SU-DHL-6 (cell line): ENCODE results near the gene UBE2E2.

Source experiments
- H2AFZ ChIP-seq: fragments of 200-600 bp; sonication (generic); 2 replicates; pipeline ENCODE4 v1.6.1; 2014; ENCODE audit warnings: low read depth, mild to moderate bottlenecking, moderate library complexity, mixed read lengths, antibody characterized with exemption, low read length; ENCODE audit not compliant: severe bottlenecking
- H3F3A ChIP-seq: fragments of 200-600 bp; shearing (Covaris generic); 2 replicates; pipeline ENCODE4 v1.6.0; 2016; ENCODE audit warnings: antibody characterized with exemption, mild to moderate bottlenecking; ENCODE audit not compliant: insufficient read depth
- H3K27ac ChIP-seq: fragments of 200-600 bp; sonication (generic); 2 replicates; pipeline ENCODE4 v1.5.1; 2016; ENCODE audit warnings: low read depth, mild to moderate bottlenecking, low read length, moderate library complexity, mixed read lengths
- H3K27me3 ChIP-seq: fragments of 200-600 bp; sonication (generic), shearing (Covaris generic); 2 replicates; pipeline ENCODE4 v1.6.0; 2014; ENCODE audit warnings: mild to moderate bottlenecking, low read length
- H3K36me3 ChIP-seq: fragments of 200-600 bp; sonication (generic); 2 replicates; pipeline ENCODE4 v1.6.1; 2014; ENCODE audit warnings: mild to moderate bottlenecking, low read length, mixed read lengths
- H3K4me2 ChIP-seq: fragments of 300-600, 200-600 bp; shearing (Covaris generic), sonication (generic); 2 replicates; pipeline ENCODE4 v1.6.0; 2014; ENCODE audit warnings: low read length, low read depth, mild to moderate bottlenecking; ENCODE audit not compliant: poor library complexity, severe bottlenecking
- H3K4me3 ChIP-seq: fragments of 200-600 bp; sonication (generic); 2 replicates; pipeline ENCODE4 v1.5.1; 2014; ENCODE audit warnings: antibody characterized with exemption, low read length, mild to moderate bottlenecking, mixed read lengths; ENCODE audit not compliant: insufficient read depth, poor library complexity, severe bottlenecking
- H3K79me2 ChIP-seq: fragments of 200-600 bp; sonication (generic); 2 replicates; pipeline ENCODE4 v1.6.1; 2014; ENCODE audit warnings: mild to moderate bottlenecking, low read length, moderate library complexity; ENCODE audit not compliant: insufficient read depth
- H3K9ac ChIP-seq: fragments of 200-600 bp; sonication (generic); 2 replicates; pipeline ENCODE4 v1.7.0; 2014; ENCODE audit warnings: mild to moderate bottlenecking, low read length
- H3K9me2 ChIP-seq: fragments of 200-600 bp; sonication (generic); replicated peaks from 2 replicates; pipeline ENCODE4 v1.6.1; 2014; ENCODE audit warnings: low read length; ENCODE audit not compliant: insufficient read depth
- H3K9me3 ChIP-seq: fragments of 200-600 bp; sonication (generic); 2 replicates; pipeline ENCODE4 v1.6.1; 2014; ENCODE audit warnings: low read length, mixed read lengths; ENCODE audit not compliant: insufficient read depth
- H4K20me1 ChIP-seq: fragments of 200-600 bp; sonication (generic); 2 replicates; pipeline ENCODE4 v1.6.1; 2014; ENCODE audit warnings: low read depth, mild to moderate bottlenecking, antibody characterized with exemption, low read length, moderate library complexity, mixed read lengths
- CTCF ChIP-seq: fragments of 200-600 bp; sonication (generic); IDR thresholded peaks from one replicate; pipeline ENCODE4 v1.5.1; 2017; ENCODE audit warnings: antibody characterized with exemption, mild to moderate bottlenecking, low read length, moderate library complexity; ENCODE audit not compliant: insufficient read depth, poor library complexity, severe bottlenecking
- EZH2phosphoT487 ChIP-seq: fragments of 200-600 bp; sonication (generic), shearing (Covaris generic); conservative IDR thresholded peaks from 2 replicates; pipeline ENCODE4 v1.6.1; 2018; ENCODE audit warnings: mild to moderate bottlenecking, antibody characterized with exemption, low read length, moderate library complexity, mixed read lengths

UBE2E2 gene

GRCh38 chr3:23479026-23479425 is 275.9 kb downstream of the UBE2E2 start:
- Histone ChIP-seq H3K27ac (no peak overlapping the region), H3K9ac (no peak overlapping the region), H3K9me3 (peaks cover 21% of the 10 kb centered on the region; the same call in 1 of the 2 replicates), H2AFZ (no peak overlapping the region), H3K79me2 (no peaks in the 10 kb centered on the region), H3F3A (no peaks in the 10 kb centered on the region), H3K9me2 (no peaks in the 10 kb centered on the region), H3K36me3 (peaks cover 2% of the 10 kb centered on the region; the same call in 1 of the 2 replicates), H3K27me3 (no peaks in the 10 kb centered on the region), H3K4me3 (no peak overlapping the region), H4K20me1 (no peaks in the 10 kb centered on the region), H3K4me2 (no peak overlapping the region)
- TF ChIP-seq EZH2phosphoT487, result no peak
- TF ChIP-seq CTCF, result no peak

GRCh38 chr3:23479615-23480328 is 276.6 kb downstream of the UBE2E2 start:
- Histone ChIP-seq H3K27ac (no peak overlapping the region), H3K9me3 (peaks cover 21% of the 10 kb centered on the region; the same call in 1 of the 2 replicates), H3K9me2 (no peaks in the 10 kb centered on the region), H4K20me1 (no peaks in the 10 kb centered on the region), H3F3A (no peaks in the 10 kb centered on the region), H3K79me2 (no peaks in the 10 kb centered on the region), H2AFZ (no peak overlapping the region), H3K4me2 (no peak overlapping the region), H3K4me3 (no peak overlapping the region), H3K27me3 (no peaks in the 10 kb centered on the region), H3K36me3 (peaks cover 2% of the 10 kb centered on the region; the same call in 1 of the 2 replicates), H3K9ac (no peak overlapping the region)
- TF ChIP-seq CTCF (no peak), EZH2phosphoT487 (no peak)

- Histone ChIP-seq H3K36me3 (peaks cover 2% of the 10 kb centered on the region; the same call in 1 of the 2 replicates), H3K27ac (no peak overlapping the region), H3K4me3 (no peak overlapping the region), H3K79me2 (no peaks in the 10 kb centered on the region), H2AFZ (no peak overlapping the region), H3K4me2 (no peak overlapping the region), H3K9me3 (peaks cover 21% of the 10 kb centered on the region; the same call in 1 of the 2 replicates), H3F3A (no peaks in the 10 kb centered on the region), H3K9ac (no peak overlapping the region), H4K20me1 (no peaks in the 10 kb centered on the region), H3K9me2 (no peaks in the 10 kb centered on the region), H3K27me3 (no peaks in the 10 kb centered on the region)
- TF ChIP-seq EZH2phosphoT487, result no peak
- no peak for TF ChIP-seq CTCF
Measured at GRCh38 chr3:23480329-23480714, 277.2 kb downstream of the UBE2E2 start.
